Ascending aorta (tissue), 2 donors: ENCODE measurements around the gene IL15. TPM values are rescaled to one million over a fixed set of nuclear protein-coding genes. Genes with fewer than 3 reads are reported as not detected.
"Not testable (repeated sequence)": the region's sequence is repeated elsewhere in the genome, so short reads cannot be mapped to it uniquely, and the experiment has no call there.

Experiments used
- DNase-seq, 2 donors: peaks; one replicate each; pipeline ENCODE4 v3.0.0-alpha.2; 2019; ENCODE audit warnings: low spot score in 2 of 2
- H3K27ac ChIP-seq, 2 donors: fragments of 200-600 bp; sonication (generic); one replicate each; pipeline ENCODE4 v1.5.1; 2016 to 2017; ENCODE audit warnings: mild to moderate bottlenecking in 1 of 2
- H3K27me3 ChIP-seq: fragments of 200-600 bp; sonication (generic); one replicate; pipeline ENCODE4 v1.5.1; 2017
- H3K36me3 ChIP-seq, 2 donors: fragments of 200-600 bp; sonication (generic); one replicate each; pipeline ENCODE4 v1.5.1; 2016
- H3K4me1 ChIP-seq, 2 donors: fragments of 200-600 bp; sonication (generic); one replicate each; pipeline ENCODE4 v1.5.1; 2016 to 2017; ENCODE audit warnings: mild to moderate bottlenecking in 1 of 2
- H3K4me3 ChIP-seq, 2 donors: fragments of 200-600 bp; sonication (generic); one replicate each; pipeline ENCODE4 v1.5.1; 2016 to 2017; ENCODE audit warnings: mild to moderate bottlenecking in 1 of 2
- H3K9me3 ChIP-seq, 2 donors: fragments of 200-600 bp; sonication (generic); one replicate each; pipeline ENCODE4 v1.5.1; 2016
- intact Hi-C: fragments of 100-400 bp; cut with DNase I; formaldehyde crosslinking; loops from one replicate; pipeline ENCODE4 v1.15.1; 2023
- total RNA-seq: library from RNA; depleted of rRNA; stranded (reverse); fragments of >200 nt; gene quantifications from one replicate; pipeline ENCODE4 v1.1.0, GENCODE V29; 2016
- TF ChIP-seq, protein P1 (sequence below), 3 experiments: fragments of 200-600 bp in 2 of 3; fragments of 450-650 bp in 1 of 3; sonication (generic) in 2 of 3; IDR thresholded peaks; one replicate each; pipeline ENCODE4 v1.5.1; 2016 to 2019; ENCODE audit warnings: antibody characterized with exemption in 3 of 3, mild to moderate bottlenecking in 1 of 3, moderate library complexity in 1 of 3

Gene IL15
- total RNA-seq, 1 donor from 2014 or later = 11.5 TPM

DNA sequence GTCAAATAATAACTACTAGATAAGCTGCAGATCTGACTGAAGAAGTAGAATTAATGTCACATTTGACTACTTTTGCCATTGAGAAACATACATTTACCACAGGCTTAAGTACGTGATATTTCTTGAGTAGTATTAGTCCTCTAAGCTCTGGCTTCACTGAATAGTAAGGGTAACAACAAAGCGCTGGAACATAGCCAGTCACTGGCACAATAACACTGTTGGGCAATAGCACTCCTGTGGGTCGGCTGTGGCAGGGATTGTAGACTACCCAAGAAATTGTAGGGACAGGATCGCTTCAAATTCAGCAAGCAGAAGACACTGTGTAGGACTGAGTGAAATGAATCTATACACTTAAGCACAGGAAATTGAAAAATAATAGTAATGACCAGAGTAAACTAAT, 27.1 kb upstream of the IL15 start:
- DNase-seq = no peak
- Histone ChIP-seq H3K36me3 (no peaks in the 10 kb centered on the region), H3K9me3 (no peaks in the 10 kb centered on the region), H3K4me3 (no peak overlapping the region), H3K27me3 (no peaks in the 10 kb centered on the region), H3K4me1 (no peaks in the 10 kb centered on the region), H3K27ac (no peak overlapping the region)
- TF ChIP-seq, protein P1, sequence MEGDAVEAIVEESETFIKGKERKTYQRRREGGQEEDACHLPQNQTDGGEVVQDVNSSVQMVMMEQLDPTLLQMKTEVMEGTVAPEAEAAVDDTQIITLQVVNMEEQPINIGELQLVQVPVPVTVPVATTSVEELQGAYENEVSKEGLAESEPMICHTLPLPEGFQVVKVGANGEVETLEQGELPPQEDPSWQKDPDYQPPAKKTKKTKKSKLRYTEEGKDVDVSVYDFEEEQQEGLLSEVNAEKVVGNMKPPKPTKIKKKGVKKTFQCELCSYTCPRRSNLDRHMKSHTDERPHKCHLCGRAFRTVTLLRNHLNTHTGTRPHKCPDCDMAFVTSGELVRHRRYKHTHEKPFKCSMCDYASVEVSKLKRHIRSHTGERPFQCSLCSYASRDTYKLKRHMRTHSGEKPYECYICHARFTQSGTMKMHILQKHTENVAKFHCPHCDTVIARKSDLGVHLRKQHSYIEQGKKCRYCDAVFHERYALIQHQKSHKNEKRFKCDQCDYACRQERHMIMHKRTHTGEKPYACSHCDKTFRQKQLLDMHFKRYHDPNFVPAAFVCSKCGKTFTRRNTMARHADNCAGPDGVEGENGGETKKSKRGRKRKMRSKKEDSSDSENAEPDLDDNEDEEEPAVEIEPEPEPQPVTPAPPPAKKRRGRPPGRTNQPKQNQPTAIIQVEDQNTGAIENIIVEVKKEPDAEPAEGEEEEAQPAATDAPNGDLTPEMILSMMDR (IDR thresholded peaks at IDR 0.05) = no peak
- intact Hi-C loops = no loop called here

DNA sequence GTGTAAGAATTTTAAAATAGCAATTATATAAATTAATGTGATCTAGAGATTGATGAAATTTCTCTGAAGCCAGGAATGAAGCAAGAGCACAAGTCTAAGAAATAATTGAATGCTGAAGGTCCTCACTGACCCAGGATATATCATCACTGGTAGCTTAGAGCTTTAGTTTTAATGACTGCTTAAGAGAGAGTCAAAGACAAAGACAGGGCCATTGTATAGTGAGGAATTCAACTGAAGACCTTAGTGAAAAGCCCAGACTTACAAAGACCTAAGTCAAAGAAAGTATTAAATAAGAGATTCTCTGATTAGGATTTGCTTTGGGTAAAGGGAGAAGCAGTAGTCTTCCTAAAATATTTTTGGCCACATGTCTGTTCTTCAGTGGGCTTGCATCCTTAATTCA, 26.0 kb upstream of the IL15 start:
- no peak overlapping the region for H3K27ac ChIP-seq
- no peaks in the 10 kb centered on the region for H3K27me3 ChIP-seq
- intact Hi-C loops = no loop called here
- H3K4me1 ChIP-seq = no peaks in the 10 kb centered on the region
- no peak for DNase-seq
- H3K9me3 ChIP-seq = no peaks in the 10 kb centered on the region
- no peaks in the 10 kb centered on the region for H3K36me3 ChIP-seq
- TF ChIP-seq, protein P1 (IDR thresholded peaks at IDR 0.05) = no peak
- no peak overlapping the region for H3K4me3 ChIP-seq

DNA sequence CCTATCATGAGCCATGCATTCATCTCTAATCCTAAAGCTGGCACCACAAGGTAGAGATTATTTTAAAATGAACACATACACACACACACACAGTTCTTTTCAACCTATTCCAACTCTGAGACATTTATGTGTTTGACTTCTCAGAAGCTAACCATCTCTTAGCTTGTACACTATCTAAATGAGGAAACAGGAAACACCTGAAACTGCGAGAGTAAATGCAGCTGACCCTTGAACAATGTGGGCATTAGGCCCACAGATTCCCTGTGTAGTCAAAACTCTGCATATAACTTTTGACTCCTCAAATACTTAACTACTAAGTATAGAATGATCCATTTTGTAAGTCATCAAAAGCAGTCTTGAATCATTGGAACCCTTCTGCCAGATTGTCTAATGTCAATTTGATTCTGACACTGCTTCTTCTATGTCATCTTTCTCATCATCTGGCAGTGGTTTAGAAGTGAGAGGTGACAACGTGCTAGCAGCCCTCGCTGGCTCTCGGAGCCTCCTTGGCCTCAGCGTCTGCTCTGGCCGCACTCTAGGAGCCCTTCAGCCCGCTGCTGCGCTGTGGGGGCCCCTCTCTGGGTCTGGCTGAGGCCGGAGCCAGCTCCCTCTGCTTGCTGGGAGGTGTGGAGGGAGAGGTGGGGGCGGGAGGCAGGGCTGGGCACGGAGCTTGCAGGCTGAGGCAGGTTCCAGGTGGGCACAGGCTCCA, 21.4 kb upstream of the IL15 start:
- TF ChIP-seq, protein P1 (IDR thresholded peaks at IDR 0.05) = no peak
- no peak for DNase-seq
- intact Hi-C loops = no loop called here
- Histone ChIP-seq H3K4me1 (no peaks in the 10 kb centered on the region), H3K27ac (no peak overlapping the region), H3K27me3 (no peaks in the 10 kb centered on the region), H3K4me3 (no peak overlapping the region), H3K9me3 (no peaks in the 10 kb centered on the region), H3K36me3 (no peaks in the 10 kb centered on the region)

DNA sequence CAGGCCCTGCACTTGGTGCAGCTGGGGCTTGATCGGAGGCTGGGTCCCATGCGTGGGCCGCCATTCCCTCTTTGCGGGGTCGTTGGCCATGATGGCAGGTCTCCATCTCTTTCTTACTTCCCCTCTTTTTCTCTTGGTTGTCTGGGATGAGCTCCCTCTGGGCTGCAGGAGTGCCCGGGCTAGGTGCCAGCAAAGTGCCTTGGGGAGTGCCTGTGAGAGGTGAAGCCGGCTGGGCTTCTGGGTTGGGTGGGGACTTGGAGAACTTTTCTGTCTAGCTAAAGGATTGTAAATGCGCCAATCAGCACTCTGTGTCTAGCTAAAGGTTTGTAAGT, 20.8 kb upstream of the IL15 start:
- H3K36me3 ChIP-seq, H3K4me3 ChIP-seq, H3K9me3 ChIP-seq, DNase-seq, H3K4me1 ChIP-seq, H3K27ac ChIP-seq, H3K27me3 ChIP-seq, intact Hi-C loops: not testable (repeated sequence)

DNA sequence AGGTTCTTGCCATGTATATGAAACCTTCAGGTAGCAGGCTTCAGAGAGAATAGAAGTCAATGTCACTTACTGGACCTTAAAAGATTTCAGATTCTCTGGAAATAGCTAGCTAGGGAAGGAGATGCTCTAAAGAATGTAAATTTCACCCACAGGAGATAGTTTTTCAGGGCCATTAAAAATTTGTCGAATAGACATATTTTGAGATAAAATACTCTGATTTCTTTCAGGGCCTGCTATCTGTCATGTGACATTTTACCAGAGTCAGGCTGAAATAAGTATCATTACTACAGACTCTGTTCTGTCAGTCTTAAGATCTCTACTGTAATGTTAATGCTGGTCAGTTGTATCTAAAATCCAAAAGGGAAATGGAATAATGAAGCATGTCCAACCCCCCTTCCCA, 15.7 kb upstream of the IL15 start:
- Histone ChIP-seq H3K27me3 (no peaks in the 10 kb centered on the region), H3K9me3 (no peaks in the 10 kb centered on the region), H3K4me1 (no peaks in the 10 kb centered on the region), H3K4me3 (no peak overlapping the region), H3K27ac (no peak overlapping the region), H3K36me3 (no peaks in the 10 kb centered on the region)
- TF ChIP-seq, protein P1 (IDR thresholded peaks at IDR 0.05) = no peak
- intact Hi-C loops = no loop called here
- no peak for DNase-seq

DNA sequence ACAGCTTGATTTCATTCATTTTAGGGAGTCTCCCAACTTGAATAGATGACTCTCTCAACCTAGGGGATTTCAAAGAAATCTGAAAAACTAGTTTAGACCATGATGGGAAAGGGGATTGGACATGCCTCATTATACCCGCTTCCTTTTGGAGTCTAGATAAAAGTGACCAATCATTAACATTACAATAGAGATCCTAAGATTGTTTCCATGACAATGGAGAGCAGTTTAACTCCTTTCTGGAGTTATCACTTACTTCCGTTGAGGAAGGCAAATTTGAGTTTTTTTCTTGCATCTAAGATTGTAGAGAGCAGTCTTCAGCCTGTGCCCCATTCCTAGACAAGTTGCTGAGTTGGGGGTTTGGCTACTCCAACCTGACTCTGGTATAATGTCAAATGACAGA, 11.4 kb upstream of the IL15 start:
- intact Hi-C loops = no loop called here
- TF ChIP-seq, protein P1 (IDR thresholded peaks at IDR 0.05) = no peak
- Histone ChIP-seq H3K9me3 (no peaks in the 10 kb centered on the region), H3K27me3 (no peaks in the 10 kb centered on the region), H3K4me1 (no peaks in the 10 kb centered on the region), H3K27ac (no peak overlapping the region), H3K4me3 (no peak overlapping the region), H3K36me3 (no peaks in the 10 kb centered on the region)
- no peak for DNase-seq
